ENCODE measurements around the gene NPHS1. TPM values are rescaled to one million over a fixed set of nuclear protein-coding genes. Genes with fewer than 3 reads are reported as not detected.
"Not testable (repeated sequence)": the region's sequence is repeated elsewhere in the genome, so short reads cannot be mapped to it uniquely, and the experiment has no call there.

NPHS1 gene
- total RNA-seq, 1 donor, result not detected

DNA sequence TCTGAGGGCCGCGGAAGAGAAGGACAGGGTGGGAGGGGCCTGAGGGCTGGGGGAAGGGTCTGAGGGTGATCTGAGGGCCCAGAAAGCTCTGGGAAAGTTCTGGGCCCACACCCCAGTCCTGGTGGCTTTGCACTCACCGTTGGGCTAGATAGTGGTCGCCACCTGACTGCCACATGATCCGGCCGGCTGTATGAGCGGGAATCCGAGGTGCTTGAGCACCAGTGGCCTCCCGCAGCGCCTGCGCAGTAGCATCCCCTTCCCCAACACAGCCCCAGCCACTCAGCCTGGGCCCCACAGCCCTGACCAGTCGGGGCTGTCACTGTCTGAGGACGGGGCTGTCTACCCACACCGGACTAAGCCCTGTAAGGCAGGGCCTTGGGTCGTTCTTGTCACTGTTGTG lies 54.6 kb downstream of the NPHS1 start:
- no peak for TF ChIP-seq CTCF (IDR thresholded peaks at IDR 0.05; ENCODE audit: insufficient read depth, low read length)
- DNase-seq (ENCODE audit: low read depth), result no peak
- no peak overlapping the region for H3K4me3 ChIP-seq (ENCODE audit: low read depth, low read length)

- DNase-seq (ENCODE audit: low read depth), result no peak
- no peak for TF ChIP-seq CTCF (IDR thresholded peaks at IDR 0.05; ENCODE audit: insufficient read depth, low read length)
- no peak overlapping the region for H3K4me3 ChIP-seq (ENCODE audit: low read depth, low read length)
Observed at GRCh38 chr19:35796645-35797542, 55.4 kb downstream of the NPHS1 start.

GRCh38 chr19:35795564-35795963 lies 56.7 kb downstream of the NPHS1 start:
- not testable (repeated sequence) for H3K4me3 ChIP-seq (ENCODE audit: low read depth, low read length); DNase-seq (ENCODE audit: low read depth)

DNA sequence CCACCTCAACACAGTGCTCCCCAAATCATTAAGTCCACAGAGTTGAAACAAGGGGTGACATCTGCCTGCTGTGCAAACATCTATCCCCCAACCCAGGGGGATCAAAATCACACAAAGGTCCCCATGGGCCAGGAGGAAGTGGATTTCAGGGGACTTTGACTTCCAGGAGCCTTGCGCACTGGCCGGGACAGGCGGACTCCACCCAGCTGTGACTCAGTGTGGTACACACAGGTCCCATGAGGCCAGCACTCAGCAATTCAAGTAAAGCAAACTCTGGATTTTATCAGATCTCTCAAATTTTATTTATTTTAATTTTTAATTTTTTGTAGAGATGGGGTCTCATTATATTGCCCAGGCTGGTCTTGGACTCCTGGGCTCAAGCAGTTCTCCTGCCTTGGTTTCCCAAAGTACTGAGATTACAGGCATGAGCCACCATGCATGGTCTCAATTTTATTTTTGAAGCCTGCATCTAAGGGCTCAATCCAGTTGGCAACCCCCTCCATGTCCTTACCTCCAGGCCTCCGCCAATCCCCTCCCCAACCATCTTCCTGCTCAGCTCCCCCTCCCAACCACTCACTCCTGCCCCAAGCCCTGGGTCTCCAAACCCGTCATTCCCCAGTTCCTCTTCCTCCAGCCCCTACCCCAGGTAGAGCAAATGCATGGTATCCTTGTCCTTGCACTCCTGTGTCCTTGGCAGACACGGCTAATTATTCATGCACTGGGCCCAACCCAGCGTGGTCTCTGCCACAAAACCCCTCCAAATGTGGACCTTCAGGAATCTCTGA lies 58.7 kb downstream of the NPHS1 start:
- DNase-seq (ENCODE audit: low read depth), result peak; percentile 50
- TF ChIP-seq CTCF (IDR thresholded peaks at IDR 0.05; ENCODE audit: insufficient read depth, low read length), result no peak
- H3K4me3 ChIP-seq (ENCODE audit: low read depth, low read length), result no peak overlapping the region

DNA sequence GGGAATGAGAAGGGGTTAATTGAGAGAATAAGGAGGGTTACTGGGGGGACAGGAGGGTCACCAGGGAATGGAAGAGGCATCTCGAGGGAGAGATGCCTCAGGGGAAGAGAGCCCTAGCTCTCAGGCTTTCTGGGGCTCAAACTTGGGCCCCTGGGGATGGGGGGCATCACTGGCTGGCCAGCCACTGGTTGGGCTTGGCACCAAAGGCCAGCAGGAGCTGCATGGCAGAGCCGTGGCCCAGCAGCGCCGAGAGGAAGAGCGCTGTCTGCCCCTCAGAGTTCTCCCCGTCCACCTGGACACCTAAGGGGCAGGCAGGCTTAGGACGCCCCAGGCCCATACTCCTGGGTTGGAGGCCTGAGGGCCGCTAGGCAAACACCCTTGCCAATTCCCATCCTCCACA lies 59.4 kb downstream of the NPHS1 start:
- no peak for TF ChIP-seq CTCF (IDR thresholded peaks at IDR 0.05; ENCODE audit: insufficient read depth, low read length)
- H3K4me3 ChIP-seq (ENCODE audit: low read depth, low read length), result no peak overlapping the region
- no peak for DNase-seq (ENCODE audit: low read depth)

- DNase-seq (ENCODE audit: low read depth), result no peak
- no peak for TF ChIP-seq CTCF (IDR thresholded peaks at IDR 0.05; ENCODE audit: insufficient read depth, low read length)
- no peak overlapping the region for H3K4me3 ChIP-seq (ENCODE audit: low read depth, low read length)
Observed at GRCh38 chr19:35792312-35792711, 60.0 kb downstream of the NPHS1 start.

- no peak for TF ChIP-seq CTCF (IDR thresholded peaks at IDR 0.05; ENCODE audit: insufficient read depth, low read length)
- DNase-seq (ENCODE audit: low read depth), result no peak
Observed at GRCh38 chr19:35791814-35792279, 60.5 kb downstream of the NPHS1 start.

More at GRCh38 chr19:35791814-35792279, 60.5 kb downstream of the NPHS1 start:
- no peak overlapping the region for H3K4me3 ChIP-seq (ENCODE audit: low read depth, low read length)
